ENCODE results near the gene PAGR1. TPM values are rescaled to one million over a fixed set of nuclear protein-coding genes. Genes with fewer than 3 reads are reported as not detected.

The PAGR1 gene
- total and polyA plus RNA-seq, 2 of the 13 experiments (the other 11 are each of a cell fraction or from before 2014, with no cell fraction given), result 9.8 to 66.4 TPM

- peak; percentile 99 for TF ChIP-seq BATF2 (CRISPR knock-in tag; IDR thresholded peaks at IDR 0.05)
- peak; percentile 91 for TF ChIP-seq WIZ (CRISPR knock-in tag; IDR thresholded peaks at IDR 0.05)
- peak; percentile 80 for TF ChIP-seq PRDM15 (CRISPR knock-in tag; IDR thresholded peaks at IDR 0.05)
- peak; percentile 88 for TF ChIP-seq ZNF572 (CRISPR knock-in tag; IDR thresholded peaks at IDR 0.05)
- peak; percentile 90; the same call in 1 of the 2 replicates for TF ChIP-seq ZBTB37 (CRISPR knock-in tag; IDR thresholded peaks at IDR 0.05)
- TF ChIP-seq ZNF276 (CRISPR knock-in tag; IDR thresholded peaks at IDR 0.05; ENCODE audit: low read depth), result peak; percentile 98
- TF ChIP-seq HIC2 (CRISPR knock-in tag; IDR thresholded peaks at IDR 0.05; ENCODE audit: low read depth), result peak; percentile 94
- peak; percentile 98 for TF ChIP-seq ZNF879 (CRISPR knock-in tag; IDR thresholded peaks at IDR 0.05)
- peak; percentile 82 for TF ChIP-seq ZNF770 (CRISPR knock-in tag; IDR thresholded peaks at IDR 0.05)
- no peak for TF ChIP-seq EP300 (IDR thresholded peaks at IDR 0.05; ENCODE audit: low read depth in 2 of 2, low read length in 2 of 2)
- 0 out of 2 replicates have a peak, but pooled peaks have one; percentile 13 for TF ChIP-seq EP300 (CRISPR knock-in tag; IDR thresholded peaks at IDR 0.05; ENCODE audit: borderline replicate concordance)
Measured at GRCh38 chr16:29807426-29808218, 8.3 kb upstream of the PAGR1 start (continued).

Measured in HepG2 (cell line).